Neural progenitor cell (in vitro differentiated cells): Measurements from ENCODE around the gene SLX4. TPM values are rescaled to one million over a fixed set of nuclear protein-coding genes. Genes with fewer than 3 reads are reported as not detected.

Experiments
- DNase-seq: peaks from one replicate; pipeline ENCODE4 v3.0.0-alpha.2; 2016; ENCODE audit warnings: low spot score
- H2AFZ ChIP-seq: fragments of 200-600 bp; sonication (generic); replicated peaks from 2 replicates; pipeline ENCODE4 v1.6.1; 2016; ENCODE audit warnings: antibody characterized with exemption
- H3F3A ChIP-seq: fragments of 200-600 bp; sonication (generic); 2 replicates; pipeline ENCODE4 v1.6.1; 2016; ENCODE audit warnings: antibody characterized with exemption, low read depth
- H3K27ac ChIP-seq: fragments of 200-600 bp; sonication (generic); 2 replicates; pipeline ENCODE4 v1.5.1; 2016; ENCODE audit warnings: mild to moderate bottlenecking
- H3K27me3 ChIP-seq: fragments of 200-600 bp; sonication (generic); 2 replicates; pipeline ENCODE4 v1.6.1; 2016; ENCODE audit warnings: mild to moderate bottlenecking, moderate library complexity
- H3K36me3 ChIP-seq: fragments of 200-600 bp; sonication (generic); 2 replicates; pipeline ENCODE4 v1.5.1; 2016
- H3K4me1 ChIP-seq: fragments of 200-600 bp; sonication (generic); 2 replicates; pipeline ENCODE4 v1.6.1; 2016; ENCODE audit warnings: mixed run types
- H3K4me2 ChIP-seq: fragments of 200-600 bp; sonication (generic); 2 replicates; pipeline ENCODE4 v1.6.1; 2016
- H3K4me3 ChIP-seq: fragments of 200-600 bp; sonication (generic); 2 replicates; pipeline ENCODE4 v1.5.1; 2016
- H3K79me2 ChIP-seq: fragments of 200-600 bp; sonication (generic); 2 replicates; pipeline ENCODE4 v1.6.1; 2016; ENCODE audit warnings: low read depth
- H3K9ac ChIP-seq: fragments of 200-600 bp; sonication (generic); 2 replicates; pipeline ENCODE4 v1.6.1; 2016
- H3K9me3 ChIP-seq: fragments of 200-600 bp; sonication (generic); 2 replicates; pipeline ENCODE4 v1.5.1; 2016; ENCODE audit warnings: low read depth
- H4K20me1 ChIP-seq: fragments of 200-600 bp; sonication (generic); 2 replicates; pipeline ENCODE4 v1.6.1; 2016; ENCODE audit warnings: low read depth
- H3K27ac Mint-ChIP-seq: 3 replicates; pipeline ENCODE4 v1.8.0; 2021; ENCODE audit warnings: mixed read lengths
- H3K27me3 Mint-ChIP-seq: 2 replicates; pipeline ENCODE4 v1.8.0; 2022; ENCODE audit warnings: low read depth, mild to moderate bottlenecking, inconsistent platforms, moderate library complexity, mixed read lengths; ENCODE audit not compliant: insufficient read depth
- H3K36me3 Mint-ChIP-seq: 3 replicates; pipeline ENCODE4 v1.8.0; 2021; ENCODE audit warnings: mixed read lengths
- H3K4me1 Mint-ChIP-seq: 3 replicates; pipeline ENCODE4 v1.8.0; 2021; ENCODE audit warnings: mixed read lengths
- H3K4me3 Mint-ChIP-seq: 3 replicates; pipeline ENCODE4 v1.8.0; 2021; ENCODE audit warnings: mild to moderate bottlenecking, moderate library complexity, mixed read lengths
- H3K9me3 Mint-ChIP-seq: 3 replicates; pipeline ENCODE4 v1.8.0; 2020; ENCODE audit warnings: mixed read lengths
- EZH2 ChIP-seq: fragments of 200-600 bp; sonication (generic); IDR thresholded peaks from 2 replicates; pipeline ENCODE4 v1.6.1; 2017; ENCODE audit warnings: antibody characterized with exemption, mild to moderate bottlenecking, moderate library complexity
- EZH2phosphoT487 ChIP-seq: fragments of 200-600 bp; sonication (generic); IDR thresholded peaks from 2 replicates; pipeline ENCODE4 v1.6.1; 2017; ENCODE audit warnings: antibody characterized with exemption
- total RNA-seq: library from RNA; depleted of rRNA; stranded (reverse); fragments of >200 nt; gene quantifications from 2 replicates; pipeline ENCODE4 v1.2.3, GENCODE V29; 2015; ENCODE audit warnings: low replicate concordance
- TF ChIP-seq, protein P1 (sequence below): fragments of 200-600 bp; sonication (generic); IDR thresholded peaks from 2 replicates; pipeline ENCODE4 v1.5.1; 2017; ENCODE audit warnings: antibody characterized with exemption, mild to moderate bottlenecking

SLX4 gene, protein sequence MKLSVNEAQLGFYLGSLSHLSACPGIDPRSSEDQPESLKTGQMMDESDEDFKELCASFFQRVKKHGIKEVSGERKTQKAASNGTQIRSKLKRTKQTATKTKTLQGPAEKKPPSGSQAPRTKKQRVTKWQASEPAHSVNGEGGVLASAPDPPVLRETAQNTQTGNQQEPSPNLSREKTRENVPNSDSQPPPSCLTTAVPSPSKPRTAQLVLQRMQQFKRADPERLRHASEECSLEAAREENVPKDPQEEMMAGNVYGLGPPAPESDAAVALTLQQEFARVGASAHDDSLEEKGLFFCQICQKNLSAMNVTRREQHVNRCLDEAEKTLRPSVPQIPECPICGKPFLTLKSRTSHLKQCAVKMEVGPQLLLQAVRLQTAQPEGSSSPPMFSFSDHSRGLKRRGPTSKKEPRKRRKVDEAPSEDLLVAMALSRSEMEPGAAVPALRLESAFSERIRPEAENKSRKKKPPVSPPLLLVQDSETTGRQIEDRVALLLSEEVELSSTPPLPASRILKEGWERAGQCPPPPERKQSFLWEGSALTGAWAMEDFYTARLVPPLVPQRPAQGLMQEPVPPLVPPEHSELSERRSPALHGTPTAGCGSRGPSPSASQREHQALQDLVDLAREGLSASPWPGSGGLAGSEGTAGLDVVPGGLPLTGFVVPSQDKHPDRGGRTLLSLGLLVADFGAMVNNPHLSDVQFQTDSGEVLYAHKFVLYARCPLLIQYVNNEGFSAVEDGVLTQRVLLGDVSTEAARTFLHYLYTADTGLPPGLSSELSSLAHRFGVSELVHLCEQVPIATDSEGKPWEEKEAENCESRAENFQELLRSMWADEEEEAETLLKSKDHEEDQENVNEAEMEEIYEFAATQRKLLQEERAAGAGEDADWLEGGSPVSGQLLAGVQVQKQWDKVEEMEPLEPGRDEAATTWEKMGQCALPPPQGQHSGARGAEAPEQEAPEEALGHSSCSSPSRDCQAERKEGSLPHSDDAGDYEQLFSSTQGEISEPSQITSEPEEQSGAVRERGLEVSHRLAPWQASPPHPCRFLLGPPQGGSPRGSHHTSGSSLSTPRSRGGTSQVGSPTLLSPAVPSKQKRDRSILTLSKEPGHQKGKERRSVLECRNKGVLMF (N-terminal part only)
- total RNA-seq = 7.7 and 13.0 TPM in 2 replicates

DNA sequence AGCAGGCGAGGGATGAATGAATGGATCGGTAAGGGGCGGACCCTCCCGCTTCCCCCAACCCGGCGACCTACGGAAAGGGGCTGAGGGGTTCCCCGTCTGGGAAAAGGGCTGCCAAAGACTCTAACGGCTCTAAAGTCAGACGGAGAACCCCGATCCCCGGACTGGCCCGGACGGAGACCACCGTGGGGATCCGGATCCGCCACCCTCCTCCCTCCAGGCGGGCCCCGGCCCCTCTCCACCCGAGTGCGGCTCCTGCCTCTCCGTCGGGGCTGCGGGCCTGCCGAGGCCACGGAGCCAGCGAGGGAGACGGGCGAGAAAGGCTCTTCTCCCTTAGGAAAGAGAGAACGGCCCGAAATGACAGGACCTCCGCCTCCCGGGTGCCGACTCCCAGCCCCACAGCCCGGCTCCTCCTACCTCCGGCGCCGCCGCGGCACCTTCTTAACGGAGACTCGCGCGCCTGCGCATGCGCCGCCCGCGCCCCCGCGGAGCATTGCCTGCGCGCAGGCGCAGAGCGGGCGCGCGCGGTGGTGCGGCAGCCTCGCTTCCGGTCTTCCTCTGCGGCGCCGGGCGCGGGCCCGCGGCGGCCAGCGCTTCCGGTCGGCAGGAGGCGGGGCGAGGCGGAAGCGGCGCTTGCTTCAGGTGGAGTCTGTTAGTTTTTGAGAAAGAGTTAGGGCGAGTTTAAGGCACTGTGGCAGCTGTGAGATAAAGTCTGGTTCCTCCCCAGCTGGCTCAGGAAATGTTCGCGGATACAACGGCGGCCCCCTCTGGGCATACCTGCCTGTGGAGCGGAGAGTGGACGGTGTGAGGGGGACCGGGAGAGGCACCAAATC is at the start of gene SLX4:
SLX4 (minus strand) TSS at position 461 of the 830 bp plus-strand sequence. CDS start 2,642 bp downstream, outside the sequence.
- no peaks in the 10 kb centered on the region for H3K27me3 Mint-ChIP-seq
- no peak for TF ChIP-seq EZH2phosphoT487
- TF ChIP-seq, protein P1, sequence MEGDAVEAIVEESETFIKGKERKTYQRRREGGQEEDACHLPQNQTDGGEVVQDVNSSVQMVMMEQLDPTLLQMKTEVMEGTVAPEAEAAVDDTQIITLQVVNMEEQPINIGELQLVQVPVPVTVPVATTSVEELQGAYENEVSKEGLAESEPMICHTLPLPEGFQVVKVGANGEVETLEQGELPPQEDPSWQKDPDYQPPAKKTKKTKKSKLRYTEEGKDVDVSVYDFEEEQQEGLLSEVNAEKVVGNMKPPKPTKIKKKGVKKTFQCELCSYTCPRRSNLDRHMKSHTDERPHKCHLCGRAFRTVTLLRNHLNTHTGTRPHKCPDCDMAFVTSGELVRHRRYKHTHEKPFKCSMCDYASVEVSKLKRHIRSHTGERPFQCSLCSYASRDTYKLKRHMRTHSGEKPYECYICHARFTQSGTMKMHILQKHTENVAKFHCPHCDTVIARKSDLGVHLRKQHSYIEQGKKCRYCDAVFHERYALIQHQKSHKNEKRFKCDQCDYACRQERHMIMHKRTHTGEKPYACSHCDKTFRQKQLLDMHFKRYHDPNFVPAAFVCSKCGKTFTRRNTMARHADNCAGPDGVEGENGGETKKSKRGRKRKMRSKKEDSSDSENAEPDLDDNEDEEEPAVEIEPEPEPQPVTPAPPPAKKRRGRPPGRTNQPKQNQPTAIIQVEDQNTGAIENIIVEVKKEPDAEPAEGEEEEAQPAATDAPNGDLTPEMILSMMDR = no peak
- TF ChIP-seq EZH2 = no peak
- H4K20me1 ChIP-seq = peaks cover 7% of the 10 kb centered on the region

GRCh38 chr16:3659251-3659650 is 47.8 kb upstream of the SLX4 start:
- Histone ChIP-seq H3K9me3 (no peaks in the 10 kb centered on the region), H3K9ac (no peak overlapping the region), H4K20me1 (peaks cover 9% of the 10 kb centered on the region), H3K27ac (no peak overlapping the region), H3F3A (peaks cover 1% of the 10 kb centered on the region), H3K4me1 (no peaks in the 10 kb centered on the region), H3K36me3 (no peaks in the 10 kb centered on the region), H3K4me3 (no peak overlapping the region), H2AFZ (no peak overlapping the region), H3K27me3 (no peaks in the 10 kb centered on the region), H3K79me2 (no peaks in the 10 kb centered on the region), H3K4me2 (no peak overlapping the region)
- no peak for TF ChIP-seq EZH2phosphoT487
- TF ChIP-seq EZH2 = no peak
- TF ChIP-seq, protein P1 = no peak
- peaks cover 27% of the 10 kb centered on the region for H3K36me3 Mint-ChIP-seq
- no peak for DNase-seq
- no peak overlapping the region for H3K4me3 Mint-ChIP-seq
- peaks cover 8% of the 10 kb centered on the region for H3K27me3 Mint-ChIP-seq
- peaks cover 5% of the 10 kb centered on the region for H3K4me1 Mint-ChIP-seq
- H3K9me3 Mint-ChIP-seq = no peaks in the 10 kb centered on the region
- peak overlapping the region; percentile 67 for H3K27ac Mint-ChIP-seq

More for the DNA sequence above, at the start of gene SLX4:
- Mint-ChIP-seq H3K4me1 (peaks cover 29% of the 10 kb centered on the region), H3K27ac (peak within 1 kb of the TSS; percentile 93), H3K9me3 (no peaks in the 10 kb centered on the region), H3K36me3 (peaks cover 23% of the 10 kb centered on the region), H3K4me3 (peak within 1 kb of the TSS; percentile 99)
- H2AFZ ChIP-seq = peak within 1 kb of the TSS; percentile 94
- peaks cover 56% of the 10 kb centered on the region for H3K79me2 ChIP-seq
- H3K9ac ChIP-seq = peak within 1 kb of the TSS; percentile 73
- peak within 1 kb of the TSS; percentile 87 for H3K4me2 ChIP-seq
- no peaks in the 10 kb centered on the region for H3K27me3 ChIP-seq
- peak; percentile 98 for DNase-seq
- no peaks in the 10 kb centered on the region for H3K36me3 ChIP-seq
- H3K4me3 ChIP-seq = peak within 1 kb of the TSS; percentile 97
- peak within 1 kb of the TSS; percentile 49 for H3K27ac ChIP-seq
- H3K9me3 ChIP-seq = no peaks in the 10 kb centered on the region
- H3K4me1 ChIP-seq = peaks cover 8% of the 10 kb centered on the region
- H3F3A ChIP-seq = peaks cover 17% of the 10 kb centered on the region
